Measurements from ENCODE around the gene CNRIP1.
"Not testable (repeated sequence)": the region's sequence is repeated elsewhere in the genome, so short reads cannot be mapped to it uniquely, and the experiment has no call there.

Gene CNRIP1, protein sequence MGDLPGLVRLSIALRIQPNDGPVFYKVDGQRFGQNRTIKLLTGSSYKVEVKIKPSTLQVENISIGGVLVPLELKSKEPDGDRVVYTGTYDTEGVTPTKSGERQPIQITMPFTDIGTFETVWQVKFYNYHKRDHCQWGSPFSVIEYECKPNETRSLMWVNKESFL

DNA sequence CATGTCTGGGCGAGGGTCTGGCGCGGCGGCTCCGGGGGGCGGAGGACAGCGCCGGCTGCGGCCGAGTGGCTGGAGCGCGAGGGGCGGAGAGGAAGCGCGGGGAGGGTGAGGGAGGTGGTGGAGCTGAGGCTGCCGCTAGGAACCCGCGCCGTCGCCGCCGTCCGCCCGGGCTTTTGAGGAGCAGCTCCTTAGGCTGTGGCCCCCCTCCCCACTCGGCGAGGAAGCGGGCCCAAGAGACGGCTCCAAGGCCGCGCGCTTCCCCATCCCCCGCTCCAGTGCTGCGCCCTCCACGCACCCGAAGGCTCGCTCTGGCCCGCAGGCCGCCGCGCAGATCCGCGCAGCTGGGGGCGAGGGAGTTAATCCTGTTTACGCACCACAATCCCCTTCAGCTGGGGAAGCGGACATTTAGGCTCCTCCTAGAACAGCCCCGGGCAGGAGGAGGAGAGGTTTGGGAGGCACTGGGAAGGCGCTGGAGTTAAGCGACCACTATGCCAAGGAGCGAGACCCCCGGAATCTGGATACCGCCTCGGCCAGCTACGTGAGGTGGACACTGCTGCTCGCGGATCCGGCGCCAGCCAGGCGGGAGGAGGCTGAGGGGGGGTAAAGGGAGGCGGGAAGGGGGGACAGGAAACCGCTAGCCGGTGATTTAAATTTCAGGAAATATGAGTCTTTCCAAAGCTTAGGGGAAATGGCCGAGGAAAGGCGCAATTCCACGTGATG lies at the start of gene CNRIP1:
Gene CNRIP1 (minus strand): TSS at position 552 of the 720 bp plus-strand sequence. CDS start 549 bp downstream, at position 3.
- peak; percentile 66 for DNase-seq (ENCODE audit: low spot score)

DNA sequence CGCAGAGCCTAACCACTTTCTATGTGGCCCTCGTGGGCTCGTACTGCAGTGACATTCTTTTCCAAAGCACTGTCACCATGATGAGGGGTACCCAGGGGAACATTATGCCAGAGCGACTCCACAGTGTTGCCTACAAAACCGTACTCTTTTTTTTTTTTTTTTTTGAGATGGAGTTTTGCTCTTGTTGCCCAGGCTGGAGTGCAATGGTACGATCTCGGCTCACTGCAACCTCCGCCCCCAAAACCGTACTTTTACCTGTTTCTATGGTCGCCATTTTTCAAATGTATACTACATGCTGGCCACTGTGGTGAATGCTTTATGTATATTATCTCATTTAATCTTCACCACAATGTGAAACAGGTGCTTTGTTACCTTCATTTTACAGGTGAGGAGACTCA lies 49.6 kb upstream of the CNRIP1 start:
- no peak for DNase-seq (ENCODE audit: low spot score)

DNA sequence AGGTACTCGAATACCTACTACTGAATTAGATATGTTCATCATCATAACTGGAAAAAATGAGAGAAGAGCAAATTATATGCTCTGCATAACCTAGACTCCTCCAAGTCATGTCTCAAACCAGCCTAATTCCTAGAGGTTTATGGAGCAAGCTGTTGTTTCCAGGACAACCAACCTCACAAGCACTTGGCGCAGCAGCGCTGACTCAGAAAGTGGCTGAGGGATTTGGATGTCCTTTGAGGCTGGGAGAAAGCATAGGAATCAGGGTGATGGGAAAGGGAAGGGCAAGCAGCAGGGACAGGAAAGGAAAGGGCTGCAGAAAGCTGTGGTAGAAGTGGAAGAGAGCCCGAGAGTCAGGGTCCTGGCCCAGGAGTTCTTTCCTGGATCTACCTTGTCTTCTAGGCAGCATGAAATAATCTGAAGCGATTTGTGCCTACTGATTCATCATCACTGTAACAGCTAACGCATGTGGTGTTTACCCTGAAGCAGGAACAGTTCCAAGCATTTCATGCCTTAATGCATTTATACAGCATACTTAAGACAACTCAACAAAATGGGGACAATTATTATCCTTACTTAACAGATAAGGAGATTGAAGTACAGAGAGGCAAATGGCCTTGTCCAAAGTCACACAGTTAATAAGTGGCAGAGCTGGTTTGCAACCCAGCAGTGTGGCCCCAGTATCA lies 49.0 kb upstream of the CNRIP1 start:
- no peak for DNase-seq (ENCODE audit: low spot score)

DNA sequence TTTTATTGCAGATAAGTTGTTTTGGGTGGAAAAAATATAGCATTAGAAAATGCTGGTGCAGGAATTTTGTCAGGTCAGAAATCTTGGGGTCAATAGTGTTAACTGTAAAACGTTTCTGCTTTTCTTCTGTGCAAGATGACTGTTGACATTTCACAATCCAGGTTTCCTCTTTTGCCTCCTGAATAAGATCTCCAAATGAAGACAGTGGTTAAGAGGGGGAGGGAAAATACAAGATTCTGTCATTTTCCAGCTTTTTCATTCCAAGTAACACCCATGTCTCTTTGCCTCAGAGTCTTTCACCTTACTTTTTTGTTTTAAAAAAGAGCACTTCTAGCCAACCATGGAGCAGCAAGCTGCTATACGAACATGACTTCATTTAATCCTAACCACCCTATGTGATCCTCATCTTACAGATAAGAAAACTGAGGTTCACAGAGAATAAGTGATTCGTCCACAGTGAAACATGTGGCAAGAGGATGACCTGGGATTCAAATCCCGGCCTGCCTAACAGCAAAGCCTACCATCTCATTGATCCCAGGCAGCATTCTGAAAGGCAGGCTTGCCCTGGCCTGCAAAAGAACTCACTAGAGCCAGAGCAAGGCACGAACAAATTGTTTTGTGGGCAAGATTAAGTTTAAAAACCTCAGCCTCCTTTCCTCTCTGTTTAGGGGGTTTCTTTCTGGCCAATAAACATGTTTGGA lies 48.4 kb upstream of the CNRIP1 start:
- no peak for DNase-seq (ENCODE audit: low spot score)

DNA sequence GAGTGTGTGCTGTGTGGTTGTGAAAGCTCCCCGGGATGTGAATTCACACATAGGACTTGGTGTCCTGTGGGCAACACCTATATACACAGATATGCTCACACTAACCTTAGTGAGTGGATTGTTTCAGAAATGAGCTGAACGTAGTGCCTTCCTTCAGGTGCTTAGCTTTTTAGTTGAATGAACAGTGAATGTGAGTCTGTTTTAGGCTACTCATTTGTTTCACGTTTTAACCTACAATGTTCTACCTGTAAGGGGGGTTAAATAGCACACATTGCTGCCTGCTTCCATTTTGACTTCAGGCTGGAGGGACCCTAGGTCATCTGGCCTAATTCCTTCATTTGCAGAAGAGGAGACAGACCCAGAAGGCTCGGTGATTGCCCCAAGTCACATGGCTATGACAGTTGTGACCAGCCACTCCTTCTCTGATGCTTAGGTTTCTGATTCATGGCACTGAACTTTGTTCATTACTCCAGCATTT lies 46.4 kb upstream of the CNRIP1 start:
- DNase-seq (ENCODE audit: low spot score), result no peak

DNA sequence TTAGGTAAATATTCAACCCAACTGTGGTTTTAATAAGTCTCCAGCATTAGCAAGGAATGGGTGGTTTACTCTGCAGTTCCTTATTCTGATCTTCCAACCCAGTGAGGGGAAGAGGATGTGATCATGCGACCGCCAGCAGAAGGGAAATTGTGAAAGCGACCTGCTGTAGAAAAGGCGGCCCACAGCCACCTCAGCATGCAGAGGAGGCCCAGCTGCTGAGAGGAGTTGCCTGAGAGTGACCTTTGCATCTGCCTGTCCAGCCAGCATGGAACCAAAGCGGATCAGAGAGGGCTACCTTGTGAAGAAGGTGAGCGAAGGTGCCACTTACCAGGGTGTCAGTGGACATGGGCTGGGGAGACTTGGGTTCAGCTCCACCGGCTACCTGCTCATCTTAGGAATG lies 45.3 kb upstream of the CNRIP1 start, which contains the start of gene PLEK:
Gene PLEK (plus strand): TSS at position 196 of the 400 bp plus-strand sequence. CDS start 70 bp downstream, at position 266.
- peak; percentile 60 for DNase-seq (ENCODE audit: low spot score)

DNA sequence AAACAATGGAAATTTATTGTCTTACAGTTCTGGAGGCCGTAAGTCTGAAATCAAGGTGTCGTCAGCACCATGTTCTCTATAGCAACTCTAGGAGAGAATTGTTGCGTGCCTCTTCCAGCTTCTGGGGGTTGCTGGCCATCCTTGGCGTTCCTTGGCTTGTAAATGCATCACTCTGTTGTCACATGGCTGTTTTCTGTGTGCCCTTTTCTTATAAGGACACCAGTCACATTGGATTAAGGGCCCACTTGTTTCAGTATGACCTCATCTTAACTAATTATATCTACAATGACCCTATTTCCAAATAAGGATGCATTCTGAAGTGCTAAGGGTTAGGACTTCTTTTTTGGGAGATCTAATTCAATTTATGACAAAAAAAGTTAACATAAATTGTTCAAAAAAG lies 44.0 kb upstream of the CNRIP1 start:
- DNase-seq (ENCODE audit: low spot score), result no peak

DNA sequence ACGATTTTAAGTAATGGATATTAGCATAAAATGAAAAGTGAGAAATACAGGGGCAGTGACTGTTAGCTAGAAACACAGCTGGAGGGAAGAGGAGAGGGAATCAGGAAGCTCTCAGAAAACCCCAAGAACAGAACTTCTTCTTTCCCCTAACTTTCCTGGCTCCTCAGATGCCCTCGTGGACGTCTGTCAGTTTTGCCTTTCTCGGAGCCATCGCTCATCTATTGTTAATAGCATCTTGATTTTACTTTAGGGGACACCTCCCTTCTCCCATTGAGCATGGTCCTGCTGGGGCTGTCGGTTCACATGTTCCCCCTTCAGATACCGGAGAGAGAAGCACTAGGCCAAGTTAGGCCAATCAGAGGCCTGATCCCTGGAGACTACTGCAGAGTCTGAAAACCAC lies 43.0 kb upstream of the CNRIP1 start:
- DNase-seq (ENCODE audit: low spot score), result no peak

DNA sequence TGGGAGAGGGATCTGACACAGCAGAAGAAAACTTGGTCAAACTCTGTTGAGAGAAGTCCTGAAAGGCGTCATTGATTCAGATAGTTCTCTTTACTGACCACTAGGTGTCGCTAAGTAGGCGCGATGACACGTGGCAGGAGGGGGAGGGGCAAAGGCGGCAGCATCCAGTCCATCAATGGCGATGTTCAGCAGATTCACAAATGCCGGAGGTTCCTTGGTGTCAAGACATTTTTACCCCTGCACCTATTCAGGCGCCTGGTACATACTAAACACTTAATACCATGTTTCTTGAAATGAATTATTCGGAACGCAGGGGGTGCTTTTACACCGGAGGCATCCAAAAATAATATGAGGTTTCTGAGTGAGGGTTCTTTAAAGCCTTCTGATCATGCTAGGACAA lies 42.3 kb upstream of the CNRIP1 start:
- peak; percentile 62 for DNase-seq (ENCODE audit: low spot score)

DNA sequence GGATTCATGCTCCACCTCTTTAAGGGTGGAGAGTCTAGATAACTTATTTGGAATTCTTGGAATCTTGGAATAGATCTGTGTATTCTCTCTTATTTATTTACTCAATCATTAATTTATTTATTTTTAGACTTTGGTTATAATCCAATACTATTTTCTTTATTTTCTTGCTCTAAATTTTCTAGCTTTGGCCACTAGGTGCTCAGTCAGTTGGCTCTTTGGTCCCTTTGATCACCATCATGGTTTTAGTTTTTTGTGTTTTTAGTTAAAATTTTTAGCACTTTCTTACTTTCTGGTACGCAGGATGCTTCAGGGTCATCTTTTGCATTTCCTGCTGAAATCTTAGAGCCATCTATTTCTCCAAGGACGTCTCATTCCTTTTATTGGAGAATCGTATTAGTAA lies 40.1 kb upstream of the CNRIP1 start:
- no peak for DNase-seq (ENCODE audit: low spot score)

DNA sequence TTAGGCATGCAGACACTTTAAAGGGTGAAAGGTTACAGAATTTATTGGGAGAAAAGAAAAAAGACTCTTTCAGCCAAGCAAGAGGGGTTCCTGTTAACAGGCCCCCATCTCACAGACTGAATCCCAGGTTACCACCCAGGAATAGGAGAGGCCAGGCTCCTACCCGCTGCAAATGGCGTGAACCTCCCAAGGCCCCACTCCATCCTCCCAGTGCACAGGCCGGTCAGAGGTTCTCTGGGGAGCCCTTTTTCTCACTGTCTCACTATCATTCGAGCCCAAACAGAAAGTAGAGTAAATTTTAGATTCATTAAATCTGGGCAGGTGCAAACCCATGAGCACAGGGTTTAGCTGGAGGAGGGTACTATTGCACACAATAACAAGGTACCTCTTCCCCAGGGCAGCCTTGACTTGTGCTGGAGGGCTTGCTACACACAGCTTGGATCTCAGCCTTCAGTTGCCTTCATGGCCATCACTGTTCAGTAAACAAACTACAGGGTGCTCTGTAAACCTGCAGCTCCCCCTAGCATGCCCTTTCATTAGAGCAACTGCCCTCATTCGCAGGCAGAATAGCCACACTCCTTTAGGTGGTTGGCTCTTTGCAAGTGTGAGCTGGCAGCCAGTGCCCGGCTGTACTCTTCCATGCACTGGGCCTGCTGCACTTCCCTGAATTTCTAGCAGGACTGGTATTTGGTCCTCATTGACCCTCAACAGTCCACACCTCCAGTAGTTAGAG lies 38.0 kb upstream of the CNRIP1 start:
- peak; percentile 45 for DNase-seq (ENCODE audit: low spot score)

DNA sequence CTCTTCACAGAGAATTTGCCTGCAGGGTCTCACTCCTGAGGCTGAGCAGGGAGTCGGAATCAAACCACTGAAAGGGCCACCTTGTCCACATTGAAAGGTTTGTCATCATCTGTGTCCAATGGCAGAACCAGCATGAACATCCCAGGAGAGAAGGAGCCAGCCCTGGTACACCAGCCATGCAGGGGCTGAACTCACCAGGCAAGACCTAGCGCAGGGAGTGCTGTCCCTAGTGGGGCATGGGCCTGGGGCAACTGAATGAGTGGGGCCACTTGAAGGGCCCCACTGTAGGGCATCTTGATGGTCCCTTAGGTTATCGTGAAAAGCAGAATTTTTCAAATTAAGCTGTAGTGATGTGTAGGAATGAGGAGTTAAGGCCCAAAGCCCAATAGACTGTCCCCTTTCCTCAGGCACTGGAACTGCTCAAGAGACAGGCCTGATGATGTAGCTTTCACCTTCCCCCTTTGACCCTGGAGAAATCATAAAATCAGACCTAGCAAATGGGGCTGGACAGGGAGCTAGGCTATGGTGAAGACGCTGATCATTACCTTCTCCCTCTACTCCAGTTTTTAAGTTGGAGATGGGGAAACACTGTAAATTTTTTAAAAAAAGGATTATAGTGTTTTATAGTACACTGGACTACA lies 37.0 kb upstream of the CNRIP1 start:
- no peak for DNase-seq (ENCODE audit: low spot score)

DNA sequence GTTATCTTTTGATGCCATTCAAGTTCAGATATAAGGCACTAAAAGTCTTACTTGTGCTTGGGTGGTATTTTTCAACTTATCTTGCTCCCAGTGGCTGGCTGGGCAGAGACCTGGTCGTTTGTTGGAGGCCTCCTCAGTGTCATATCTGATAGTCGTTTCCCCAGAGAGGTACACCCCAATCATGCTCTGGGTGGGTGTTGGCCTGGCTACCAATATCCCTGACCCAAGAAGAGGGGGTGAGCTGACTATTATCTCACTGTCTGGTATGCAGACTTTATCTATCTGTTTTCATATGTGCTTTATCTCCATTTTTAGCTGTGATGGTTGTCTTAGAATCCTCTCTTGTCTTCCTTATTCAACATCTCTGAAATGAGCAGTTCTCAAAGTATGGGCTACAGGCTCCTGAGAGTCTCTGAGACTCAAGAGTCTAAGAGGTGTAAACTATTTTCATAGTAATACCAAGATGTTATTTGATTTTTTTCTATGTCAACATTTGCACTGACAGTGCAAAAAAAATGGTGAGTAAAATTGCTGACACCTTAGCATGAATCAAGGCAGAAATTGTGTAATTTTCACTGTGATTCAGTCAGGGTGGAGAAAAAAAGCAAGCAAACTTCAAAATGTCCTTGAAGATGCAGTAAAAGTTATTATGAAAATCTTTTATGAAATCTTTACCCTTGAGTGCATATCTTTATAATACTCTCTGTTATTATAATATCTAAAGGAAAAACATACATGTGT lies 33.1 kb upstream of the CNRIP1 start:
- DNase-seq (ENCODE audit: low spot score), result no peak

DNA sequence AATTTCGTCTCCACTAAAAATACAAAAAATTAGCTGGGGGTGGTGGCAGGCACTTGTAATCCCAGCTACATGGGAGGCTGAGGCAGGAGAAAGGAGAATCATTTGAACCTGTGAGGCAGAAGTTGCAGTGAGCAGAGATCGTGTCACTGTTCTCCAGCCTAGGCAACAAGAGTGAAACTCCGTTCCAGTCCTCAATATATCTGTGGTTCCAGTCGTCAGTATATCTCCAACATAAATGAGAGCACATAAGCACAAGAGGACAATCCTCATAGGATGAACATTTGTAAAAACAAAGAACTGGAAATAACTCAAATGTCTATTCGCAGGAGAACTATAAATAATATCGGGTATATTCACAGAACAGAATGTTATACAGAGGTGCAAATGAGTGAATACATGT lies 32.2 kb upstream of the CNRIP1 start:
- no peak for DNase-seq (ENCODE audit: low spot score)

DNA sequence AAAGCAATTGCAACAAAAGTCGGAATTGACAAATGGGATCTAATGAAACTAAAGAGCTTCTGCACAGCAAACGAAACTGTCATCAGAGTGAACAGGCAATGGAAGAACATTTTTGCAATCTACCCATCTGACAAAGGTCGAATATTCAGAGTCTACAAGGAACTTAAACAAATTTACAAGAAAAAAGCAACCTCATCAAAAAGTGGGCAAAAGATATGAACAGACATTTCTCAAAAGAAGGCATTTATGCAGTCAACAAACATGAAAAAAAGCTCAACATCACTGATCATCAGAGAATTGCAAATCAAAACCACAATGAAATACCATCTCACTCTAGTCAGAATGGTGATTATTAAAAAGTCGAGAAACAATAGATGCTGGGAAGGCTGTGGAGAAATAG lies 29.3 kb upstream of the CNRIP1 start:
- DNase-seq (ENCODE audit: low spot score), result not testable (repeated sequence)

DNA sequence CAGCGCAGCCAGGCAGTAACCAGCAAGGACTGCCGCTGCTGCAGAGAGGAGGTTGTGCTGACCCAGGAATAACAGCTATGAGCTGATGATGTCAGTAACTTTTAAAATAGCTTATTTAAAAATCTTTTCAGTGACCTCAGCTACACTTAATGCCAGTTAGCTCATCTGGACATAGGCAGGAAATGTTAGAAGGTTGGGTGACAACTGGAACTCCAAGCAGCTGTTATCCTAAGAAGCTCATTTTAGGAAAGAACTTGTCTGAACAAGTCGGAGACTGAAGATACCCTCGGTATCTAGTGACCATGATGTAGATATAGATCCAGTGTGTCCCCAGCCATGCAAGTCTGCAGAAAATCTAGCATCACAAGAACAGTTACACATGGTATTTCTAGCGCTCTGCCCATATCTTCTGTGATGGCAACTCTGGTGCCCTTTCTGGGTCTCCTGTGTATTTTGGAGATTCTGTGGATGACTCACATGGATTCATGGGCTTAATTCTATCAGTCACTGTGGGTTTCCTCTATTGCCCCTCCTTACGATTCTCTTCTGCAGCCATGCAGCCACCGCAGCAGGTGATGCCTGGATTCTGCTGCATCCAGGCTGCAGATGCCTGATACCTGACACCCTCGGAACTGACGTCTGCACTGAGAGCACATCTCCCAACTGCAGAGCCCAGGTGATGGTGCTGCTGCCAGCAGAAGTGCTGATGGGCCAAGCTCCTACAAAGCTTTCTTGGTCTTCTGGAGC lies 25.6 kb upstream of the CNRIP1 start:
- no peak for DNase-seq (ENCODE audit: low spot score)

DNA sequence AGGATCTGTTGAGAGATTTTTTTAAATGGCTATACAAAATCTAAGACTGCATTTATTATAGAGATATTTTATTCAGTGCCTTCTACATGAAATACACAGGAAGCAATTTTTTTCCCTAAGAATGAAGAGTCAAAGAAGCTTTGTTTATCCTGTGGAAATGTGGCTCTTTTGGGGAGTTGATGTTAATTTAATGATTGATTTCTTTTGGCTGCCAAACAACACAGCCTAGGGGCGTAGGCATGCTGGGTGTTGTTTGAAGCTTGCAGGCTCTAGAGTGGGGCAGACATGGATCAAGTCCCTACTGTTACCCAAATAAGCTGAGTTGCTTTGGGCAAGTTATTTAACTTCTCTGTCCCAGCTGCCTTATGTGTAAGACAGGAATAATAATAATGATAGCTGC lies 24.3 kb upstream of the CNRIP1 start:
- DNase-seq (ENCODE audit: low spot score), result no peak

DNA sequence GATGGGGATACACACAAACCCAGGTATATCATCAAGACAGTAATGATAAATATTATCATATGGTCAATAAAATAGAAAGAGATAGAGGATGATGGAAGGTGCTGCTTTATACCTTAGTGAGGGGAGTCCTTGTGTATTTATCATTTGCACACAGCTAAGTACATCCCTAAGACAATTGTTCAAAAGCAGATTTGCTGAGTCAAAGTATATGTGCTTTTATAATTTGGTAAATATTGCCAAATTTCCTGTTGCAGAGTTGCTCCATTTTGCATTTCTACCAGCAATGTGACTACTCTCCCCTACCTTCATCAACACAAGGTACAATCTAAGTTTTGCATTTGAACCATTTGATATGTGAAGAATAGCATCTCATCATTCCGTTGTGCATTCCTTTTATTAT lies 22.7 kb upstream of the CNRIP1 start:
- no peak for DNase-seq (ENCODE audit: low spot score)

DNA sequence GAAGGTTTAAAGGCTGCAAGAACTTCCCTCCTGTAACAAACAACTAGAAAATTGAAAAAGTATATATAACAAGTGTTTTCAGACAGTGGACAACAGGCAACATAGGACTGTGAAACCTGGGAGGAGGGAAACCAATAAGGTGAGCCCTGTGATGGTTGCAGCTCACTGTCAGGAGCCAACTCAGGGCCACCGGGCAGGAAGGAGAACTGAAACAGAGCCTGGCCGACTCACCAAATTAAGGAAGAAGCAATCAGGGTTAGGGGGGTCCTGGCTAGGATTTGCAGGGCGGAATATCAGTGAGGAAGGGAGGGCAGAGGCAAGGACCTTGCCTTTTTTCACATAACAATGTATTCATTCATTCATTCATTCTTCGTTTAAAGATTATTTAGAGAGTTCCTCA lies 21.8 kb upstream of the CNRIP1 start:
- DNase-seq (ENCODE audit: low spot score), result no peak

DNA sequence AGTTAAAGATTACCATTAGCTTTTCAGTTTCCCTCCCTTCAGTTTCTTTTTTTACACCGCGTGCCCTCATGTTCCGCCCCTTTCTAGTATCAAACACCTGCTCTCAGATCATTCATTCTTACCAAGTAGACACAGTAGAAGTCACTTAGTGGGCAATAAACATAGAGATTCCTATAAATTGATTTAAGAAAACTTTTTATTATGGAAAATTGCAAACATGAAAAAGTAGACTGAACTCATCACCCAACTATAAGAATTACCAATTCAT lies 21.2 kb upstream of the CNRIP1 start:
- no peak for DNase-seq (ENCODE audit: low spot score)

All from globus pallidus (tissue), 1 donor.